RWPE2 (cell line): ENCODE measurements around the gene STPG3.
A peak's percentile ranks its signal among the peaks of the same experiment; 100 is the strongest.

Experiments
- ATAC-seq: fragments of 200-7000 bp; cut with Tn5 transposase; 3 replicates; pipeline ENCODE4 v1.9.1; 2021; ENCODE audit warnings: low read depth
- DNase-seq: peaks from one replicate; pipeline ENCODE4 v3.0.0-alpha.2; 2020; ENCODE audit warnings: low spot score
- H3K27ac ChIP-seq: fragments of 450-650 bp; 2 replicates; pipeline ENCODE4 v1.5.1; 2017; ENCODE audit warnings: mild to moderate bottlenecking; ENCODE audit not compliant: poor library complexity, severe bottlenecking
- H3K27me3 ChIP-seq: fragments of 250-450 bp; sonication (Bioruptor Pico); 2 replicates; pipeline ENCODE4 v1.5.1; 2021; ENCODE audit warnings: mild to moderate bottlenecking, moderate library complexity; ENCODE audit not compliant: insufficient read depth, poor library complexity, severe bottlenecking
- H3K36me3 ChIP-seq: fragments of 250-450 bp; sonication (Bioruptor Pico); 2 replicates; pipeline ENCODE4 v1.5.1; 2020; ENCODE audit warnings: low read depth, mild to moderate bottlenecking, moderate library complexity
- H3K4me1 ChIP-seq: fragments of 250-450 bp; sonication (Bioruptor Pico); 2 replicates; pipeline ENCODE4 v1.5.1; 2021; ENCODE audit warnings: mild to moderate bottlenecking, moderate library complexity; ENCODE audit not compliant: insufficient read depth, poor library complexity, severe bottlenecking
- H3K4me3 ChIP-seq: fragments of 250-450 bp; sonication (Bioruptor Pico); 2 replicates; pipeline ENCODE4 v1.5.1; 2021; ENCODE audit warnings: mild to moderate bottlenecking, moderate library complexity; ENCODE audit not compliant: severe bottlenecking
- H3K9me3 ChIP-seq: fragments of 250-450 bp; sonication (Bioruptor Pico); 2 replicates; pipeline ENCODE4 v1.5.1; 2021; ENCODE audit warnings: mild to moderate bottlenecking, moderate library complexity; ENCODE audit not compliant: severe bottlenecking
- CTCF ChIP-seq: fragments of 450-650 bp; IDR thresholded peaks from one replicate; pipeline ENCODE4 v1.5.1; 2017; ENCODE audit warnings: mild to moderate bottlenecking, moderate library complexity; ENCODE audit not compliant: poor library complexity, severe bottlenecking

Gene STPG3

GRCh38 chr9:137221506-137222111, 29.5 kb upstream of the STPG3 start:
- Histone ChIP-seq H3K4me1 (peaks cover 28% of the 10 kb centered on the region), H3K4me3 (peak overlapping the region; percentile 45), H3K27ac (no peak overlapping the region), H3K36me3 (no peaks in the 10 kb centered on the region), H3K9me3 (no peaks in the 10 kb centered on the region), H3K27me3 (no peaks in the 10 kb centered on the region)
- no peak for DNase-seq
- TF ChIP-seq CTCF: no peak
- ATAC-seq: no peak

GRCh38 chr9:137222190-137223077, 28.7 kb upstream of the STPG3 start, which contains the start of gene RNF208:
Gene RNF208 (minus strand): TSS chr9:137222240. CDS start chr9:137221212, 1,028 bp downstream.
- no peak for TF ChIP-seq CTCF
- Histone ChIP-seq H3K4me1 (peaks cover 35% of the 10 kb centered on the region), H3K27me3 (no peaks in the 10 kb centered on the region), H3K9me3 (no peaks in the 10 kb centered on the region), H3K36me3 (no peaks in the 10 kb centered on the region), H3K4me3 (peak within 1 kb of the TSS; percentile 45), H3K27ac (peak within 1 kb of the TSS; percentile 92)
- DNase-seq (no peak), ATAC-seq (no peak)

GRCh38 chr9:137223078-137223970, 27.8 kb upstream of the STPG3 start:
- peaks cover 37% of the 10 kb centered on the region for H3K4me1 ChIP-seq
- DNase-seq: peak; percentile 98
- H3K36me3 ChIP-seq: no peaks in the 10 kb centered on the region
- TF ChIP-seq CTCF: no peak
- no peaks in the 10 kb centered on the region for H3K27me3 ChIP-seq
- peak overlapping the region; percentile 92 for H3K27ac ChIP-seq
- peak; percentile 44 for ATAC-seq
- H3K9me3 ChIP-seq: no peaks in the 10 kb centered on the region
- H3K4me3 ChIP-seq: peak overlapping the region; percentile 45

- Histone ChIP-seq H3K27ac (peak within 1 kb of the TSS; percentile 92), H3K4me3 (peak within 1 kb of the TSS; percentile 45), H3K36me3 (no peaks in the 10 kb centered on the region), H3K9me3 (no peaks in the 10 kb centered on the region), H3K27me3 (no peaks in the 10 kb centered on the region), H3K4me1 (peaks cover 32% of the 10 kb centered on the region)
- DNase-seq (no peak), ATAC-seq (peak; percentile 1; the same call in 1 of the 3 replicates)
- TF ChIP-seq CTCF: no peak
Observed at GRCh38 chr9:137224830-137225694, 26.0 kb upstream of the STPG3 start, which contains the start of gene CYSRT1. Gene CYSRT1 (plus strand): TSS chr9:137225174. CDS start chr9:137225622, 448 bp downstream.
